ENCODE data around the gene KRT31.

DNA sequence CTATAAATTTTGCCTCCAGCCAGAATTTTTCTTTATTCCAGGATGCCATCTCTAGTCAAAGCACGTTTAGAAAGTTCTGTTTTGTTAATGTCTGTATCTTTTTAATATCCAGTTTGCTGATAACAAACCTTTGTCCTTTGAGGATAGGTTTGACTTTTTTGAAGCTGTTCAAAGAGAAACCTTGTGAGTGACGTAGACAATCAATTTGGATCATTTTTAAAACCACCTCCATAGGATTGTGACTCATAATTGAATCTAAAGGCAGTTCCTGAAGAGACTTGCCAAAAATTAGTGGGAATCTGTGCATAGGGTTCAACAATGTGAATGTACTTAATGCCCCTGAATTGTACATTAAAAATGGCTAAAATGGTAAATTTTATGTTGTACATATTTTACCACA lies 5.9 kb downstream of the KRT31 start:
- TF ChIP-seq, protein P1, sequence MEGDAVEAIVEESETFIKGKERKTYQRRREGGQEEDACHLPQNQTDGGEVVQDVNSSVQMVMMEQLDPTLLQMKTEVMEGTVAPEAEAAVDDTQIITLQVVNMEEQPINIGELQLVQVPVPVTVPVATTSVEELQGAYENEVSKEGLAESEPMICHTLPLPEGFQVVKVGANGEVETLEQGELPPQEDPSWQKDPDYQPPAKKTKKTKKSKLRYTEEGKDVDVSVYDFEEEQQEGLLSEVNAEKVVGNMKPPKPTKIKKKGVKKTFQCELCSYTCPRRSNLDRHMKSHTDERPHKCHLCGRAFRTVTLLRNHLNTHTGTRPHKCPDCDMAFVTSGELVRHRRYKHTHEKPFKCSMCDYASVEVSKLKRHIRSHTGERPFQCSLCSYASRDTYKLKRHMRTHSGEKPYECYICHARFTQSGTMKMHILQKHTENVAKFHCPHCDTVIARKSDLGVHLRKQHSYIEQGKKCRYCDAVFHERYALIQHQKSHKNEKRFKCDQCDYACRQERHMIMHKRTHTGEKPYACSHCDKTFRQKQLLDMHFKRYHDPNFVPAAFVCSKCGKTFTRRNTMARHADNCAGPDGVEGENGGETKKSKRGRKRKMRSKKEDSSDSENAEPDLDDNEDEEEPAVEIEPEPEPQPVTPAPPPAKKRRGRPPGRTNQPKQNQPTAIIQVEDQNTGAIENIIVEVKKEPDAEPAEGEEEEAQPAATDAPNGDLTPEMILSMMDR (IDR thresholded peaks at IDR 0.05 in 2 of 3, conservative IDR thresholded peaks at IDR 0.05 in 1 of 3; ENCODE audit: borderline replicate concordance in 1 of 3, insufficient read depth in 1 of 3, low read depth in 2 of 3, low read length in 2 of 3): no peak
- TF ChIP-seq, protein P2, sequence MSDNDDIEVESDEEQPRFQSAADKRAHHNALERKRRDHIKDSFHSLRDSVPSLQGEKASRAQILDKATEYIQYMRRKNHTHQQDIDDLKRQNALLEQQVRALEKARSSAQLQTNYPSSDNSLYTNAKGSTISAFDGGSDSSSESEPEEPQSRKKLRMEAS (IDR thresholded peaks at IDR 0.05): no peak
- TF ChIP-seq POLR2A (IDR thresholded peaks at IDR 0.05; ENCODE audit: borderline replicate concordance, extremely low read depth, insufficient read depth, insufficient read length) (no peak), POLR2AphosphoS5 (IDR thresholded peaks at IDR 0.05; ENCODE audit: low read depth, low read length) (no peak), RAD21 (IDR thresholded peaks at IDR 0.05; ENCODE audit: low read depth) (no peak), FOSL1 (IDR thresholded peaks at IDR 0.05; ENCODE audit: low read depth) (no peak), EZH2phosphoT487 (IDR thresholded peaks at IDR 0.05; ENCODE audit: borderline replicate concordance) (no peak), SP1 (IDR thresholded peaks at IDR 0.05; ENCODE audit: low read depth) (no peak), EGR1 (IDR thresholded peaks at IDR 0.05; ENCODE audit: low read depth) (no peak), EZH2 (IDR thresholded peaks at IDR 0.05) (no peak), ZNF274 (IDR thresholded peaks at IDR 0.05; ENCODE audit: low read depth, low read length) (no peak)
- TF ChIP-seq, protein P3, sequence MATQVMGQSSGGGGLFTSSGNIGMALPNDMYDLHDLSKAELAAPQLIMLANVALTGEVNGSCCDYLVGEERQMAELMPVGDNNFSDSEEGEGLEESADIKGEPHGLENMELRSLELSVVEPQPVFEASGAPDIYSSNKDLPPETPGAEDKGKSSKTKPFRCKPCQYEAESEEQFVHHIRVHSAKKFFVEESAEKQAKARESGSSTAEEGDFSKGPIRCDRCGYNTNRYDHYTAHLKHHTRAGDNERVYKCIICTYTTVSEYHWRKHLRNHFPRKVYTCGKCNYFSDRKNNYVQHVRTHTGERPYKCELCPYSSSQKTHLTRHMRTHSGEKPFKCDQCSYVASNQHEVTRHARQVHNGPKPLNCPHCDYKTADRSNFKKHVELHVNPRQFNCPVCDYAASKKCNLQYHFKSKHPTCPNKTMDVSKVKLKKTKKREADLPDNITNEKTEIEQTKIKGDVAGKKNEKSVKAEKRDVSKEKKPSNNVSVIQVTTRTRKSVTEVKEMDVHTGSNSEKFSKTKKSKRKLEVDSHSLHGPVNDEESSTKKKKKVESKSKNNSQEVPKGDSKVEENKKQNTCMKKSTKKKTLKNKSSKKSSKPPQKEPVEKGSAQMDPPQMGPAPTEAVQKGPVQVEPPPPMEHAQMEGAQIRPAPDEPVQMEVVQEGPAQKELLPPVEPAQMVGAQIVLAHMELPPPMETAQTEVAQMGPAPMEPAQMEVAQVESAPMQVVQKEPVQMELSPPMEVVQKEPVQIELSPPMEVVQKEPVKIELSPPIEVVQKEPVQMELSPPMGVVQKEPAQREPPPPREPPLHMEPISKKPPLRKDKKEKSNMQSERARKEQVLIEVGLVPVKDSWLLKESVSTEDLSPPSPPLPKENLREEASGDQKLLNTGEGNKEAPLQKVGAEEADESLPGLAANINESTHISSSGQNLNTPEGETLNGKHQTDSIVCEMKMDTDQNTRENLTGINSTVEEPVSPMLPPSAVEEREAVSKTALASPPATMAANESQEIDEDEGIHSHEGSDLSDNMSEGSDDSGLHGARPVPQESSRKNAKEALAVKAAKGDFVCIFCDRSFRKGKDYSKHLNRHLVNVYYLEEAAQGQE (IDR thresholded peaks at IDR 0.05; ENCODE audit: low read depth): no peak

Measured in HCT116 (cell line).